ENCODE results near the gene RBPMS2. TPM values are rescaled to one million over a fixed set of nuclear protein-coding genes. Genes with fewer than 3 reads are reported as not detected.

RBPMS2 gene
- polyA plus RNA-seq, 3 donors: 10.7 to 14.1 (median 13.5) TPM

DNA sequence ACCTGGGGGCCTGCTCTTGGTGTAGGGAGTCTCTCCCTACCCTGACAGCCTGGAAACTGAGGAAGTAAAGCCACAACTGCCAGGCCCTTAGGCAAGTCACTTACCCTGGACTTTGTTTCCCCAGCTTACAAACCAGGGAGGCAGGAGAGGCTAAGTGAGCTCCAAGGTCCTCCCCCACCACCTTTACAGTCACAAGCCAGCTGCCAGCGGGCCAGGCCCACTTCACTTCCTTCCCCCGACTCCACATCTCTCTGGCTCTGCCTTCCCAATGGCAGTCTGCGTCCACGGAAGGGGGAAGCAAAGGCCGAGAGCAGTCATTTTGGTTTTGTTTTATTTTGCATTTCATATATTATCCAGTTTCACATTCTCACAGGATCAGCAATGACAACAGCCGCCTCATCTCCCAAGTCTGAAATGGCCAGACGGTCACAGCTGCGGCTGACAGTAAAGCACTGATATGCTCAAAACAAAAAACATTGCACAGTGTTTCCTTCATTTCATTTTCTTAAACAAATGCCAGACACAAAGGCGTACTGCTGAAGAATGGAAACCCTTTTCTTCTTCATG lies 35.7 kb downstream of the RBPMS2 start:
- peak in 2 of 11 donors; percentile 56 to 61 for DNase-seq (ENCODE audit: extremely low read depth in 1 of 11, low read depth in 9 of 11, low spot score in 4 of 11)

DNA sequence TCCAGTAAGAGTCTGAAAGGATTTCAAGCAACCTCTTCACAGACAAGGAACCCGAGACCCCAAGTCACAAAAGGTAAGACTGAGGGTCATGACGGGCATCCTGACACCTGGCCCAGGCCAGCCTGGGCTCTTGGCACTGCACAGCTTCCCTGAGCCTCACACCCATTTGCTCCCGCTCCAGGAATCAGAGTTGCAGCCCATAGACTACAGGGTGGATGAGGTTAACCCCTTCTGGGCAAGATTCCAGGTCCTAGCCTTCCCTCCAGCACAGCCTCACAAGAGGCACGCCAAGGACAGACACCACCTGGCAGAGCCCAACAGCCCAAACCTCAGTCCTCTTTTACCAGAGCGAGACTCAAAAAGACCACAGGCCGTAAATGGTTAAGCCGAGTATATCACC lies 36.2 kb downstream of the RBPMS2 start:
- no peak for DNase-seq (ENCODE audit: extremely low read depth in 1 of 11, low read depth in 9 of 11, low spot score in 4 of 11)

DNA sequence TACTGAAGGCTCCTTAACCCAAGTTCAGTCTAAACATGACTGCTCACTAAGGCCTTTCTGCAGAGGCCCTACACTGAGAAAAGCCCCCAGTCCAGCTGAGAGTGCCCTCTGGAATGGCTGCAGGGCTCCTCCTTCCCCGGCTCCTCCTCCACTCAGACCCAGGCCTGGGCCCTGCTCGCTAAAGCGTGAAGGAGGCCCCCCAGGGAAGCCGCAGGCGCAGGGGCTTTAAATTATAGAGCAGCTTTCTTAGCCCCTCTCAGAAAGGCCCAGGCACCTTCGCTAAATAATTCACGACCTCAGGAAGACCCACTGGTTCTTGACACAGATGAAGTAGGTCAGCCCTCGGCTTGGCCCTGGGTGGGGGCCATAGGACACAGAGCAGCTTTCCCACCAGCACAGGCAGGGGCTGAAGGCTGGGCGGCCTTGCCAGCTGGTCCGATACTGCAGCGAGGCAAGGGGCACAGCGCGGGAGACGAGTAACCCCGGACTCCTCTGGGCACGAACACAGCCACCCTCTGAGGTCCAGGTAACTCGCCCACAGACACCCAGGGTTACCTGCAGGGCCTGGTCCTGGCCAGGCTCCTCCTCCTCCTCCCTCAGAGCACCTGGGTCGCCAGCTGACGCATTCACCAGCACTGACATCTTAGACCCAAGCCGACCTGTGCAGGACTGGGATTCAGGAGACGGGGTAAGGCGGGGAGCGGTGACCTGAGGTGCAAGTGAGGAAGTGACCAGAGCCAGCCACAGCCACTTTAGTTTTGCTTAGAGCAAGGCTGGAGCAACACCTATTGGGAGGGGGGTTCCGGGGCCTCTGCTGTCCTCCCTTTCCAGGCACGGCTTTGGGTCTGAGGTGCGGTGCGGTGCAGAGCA lies 36.9 kb downstream of the RBPMS2 start:
- no peak for DNase-seq (ENCODE audit: extremely low read depth in 1 of 11, low read depth in 9 of 11, low spot score in 4 of 11)

DNA sequence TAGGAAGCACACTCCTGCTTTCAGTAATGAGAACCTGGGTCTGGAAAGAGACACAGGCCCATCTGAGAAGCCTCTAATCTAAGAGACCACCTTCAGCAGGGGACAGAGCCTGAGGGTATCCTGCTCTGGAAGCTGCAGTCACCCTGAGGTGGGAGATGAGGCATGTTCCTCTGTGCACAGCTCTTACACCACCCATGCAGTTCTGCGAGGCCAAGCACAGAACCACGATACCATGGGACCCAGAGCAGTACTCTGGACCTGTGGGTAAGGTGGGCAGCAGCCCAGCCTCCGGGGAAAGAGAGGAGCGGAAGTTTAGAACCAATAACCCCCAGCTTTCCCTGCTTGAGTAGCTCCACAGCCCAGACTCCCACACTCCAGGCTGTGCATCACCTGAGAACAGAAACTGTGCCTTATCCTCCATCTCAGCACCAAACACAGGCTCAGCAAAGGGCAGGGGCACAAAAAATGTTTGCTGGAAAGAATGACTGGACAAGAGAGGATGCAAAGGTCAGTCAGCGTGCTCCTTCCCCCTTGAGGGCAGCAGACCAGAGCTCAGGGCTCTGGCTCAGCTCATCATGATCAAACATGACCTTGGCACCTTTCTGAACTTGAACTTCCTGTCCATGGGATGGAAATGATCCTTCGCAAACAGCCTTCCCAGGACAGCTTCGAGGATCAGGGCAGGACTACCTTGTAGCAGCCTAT lies 43.1 kb downstream of the RBPMS2 start:
- DNase-seq (ENCODE audit: extremely low read depth in 1 of 11, low read depth in 9 of 11, low spot score in 4 of 11): no peak

DNA sequence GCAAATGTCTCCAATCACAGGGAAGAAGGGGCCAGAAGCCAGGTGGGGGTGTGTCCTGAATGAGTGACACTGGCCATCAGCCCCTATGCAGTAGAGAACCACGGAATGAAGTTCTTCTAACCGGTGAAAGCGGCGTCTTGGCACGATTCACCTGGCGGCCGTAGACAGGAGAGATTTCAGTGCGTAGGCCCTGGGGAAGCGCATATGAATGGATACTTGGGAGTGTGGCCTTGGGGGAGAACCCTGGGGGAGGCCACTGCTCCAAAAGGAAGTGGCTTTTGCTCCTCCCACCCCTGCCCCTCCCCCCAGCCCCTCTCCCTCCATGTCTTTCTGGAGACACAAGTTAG lies 43.6 kb downstream of the RBPMS2 start:
- no peak for DNase-seq (ENCODE audit: extremely low read depth in 1 of 11, low read depth in 9 of 11, low spot score in 4 of 11)

DNA sequence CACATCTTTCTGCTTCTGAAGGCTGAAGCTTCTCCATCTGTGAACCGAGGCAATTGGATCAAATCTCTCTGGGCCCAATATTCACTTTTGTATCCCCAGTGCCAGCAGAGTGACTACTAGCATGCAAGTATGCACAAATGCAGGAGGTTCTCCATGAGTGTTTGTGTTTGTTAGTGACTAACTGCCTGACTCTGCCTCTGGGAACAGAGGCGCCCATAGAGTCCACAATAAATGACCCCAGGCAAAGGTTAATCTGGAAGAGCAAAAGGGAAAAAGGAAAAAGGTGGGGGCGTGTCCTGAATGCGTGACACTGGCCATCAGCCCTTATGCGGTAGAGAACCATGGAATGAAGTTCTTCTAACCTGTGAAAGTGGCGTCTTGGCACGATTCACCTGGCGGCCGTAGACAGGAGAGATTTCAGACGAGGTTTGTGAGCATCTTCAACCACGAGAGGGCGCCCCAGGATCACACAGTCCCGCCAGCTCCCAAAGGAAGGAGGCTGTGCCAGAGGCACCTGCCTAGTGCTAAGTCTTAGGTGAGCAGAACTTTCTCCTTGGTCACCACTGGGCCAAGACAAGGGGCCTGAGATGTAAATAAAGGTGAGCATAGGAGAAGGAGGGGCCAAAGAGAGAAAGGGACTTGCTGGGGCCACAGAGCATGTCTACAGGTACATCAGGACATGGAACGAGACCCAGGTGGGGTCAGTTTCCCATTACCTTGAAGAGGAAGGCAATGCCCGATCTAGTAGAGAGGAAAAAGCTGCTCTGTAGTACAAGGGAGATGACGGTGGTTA lies 44.2 kb downstream of the RBPMS2 start:
- DNase-seq (ENCODE audit: extremely low read depth in 1 of 11, low read depth in 9 of 11, low spot score in 4 of 11): peak in 10 of 11 donors; percentile 55 to 81 (median 75)

DNA sequence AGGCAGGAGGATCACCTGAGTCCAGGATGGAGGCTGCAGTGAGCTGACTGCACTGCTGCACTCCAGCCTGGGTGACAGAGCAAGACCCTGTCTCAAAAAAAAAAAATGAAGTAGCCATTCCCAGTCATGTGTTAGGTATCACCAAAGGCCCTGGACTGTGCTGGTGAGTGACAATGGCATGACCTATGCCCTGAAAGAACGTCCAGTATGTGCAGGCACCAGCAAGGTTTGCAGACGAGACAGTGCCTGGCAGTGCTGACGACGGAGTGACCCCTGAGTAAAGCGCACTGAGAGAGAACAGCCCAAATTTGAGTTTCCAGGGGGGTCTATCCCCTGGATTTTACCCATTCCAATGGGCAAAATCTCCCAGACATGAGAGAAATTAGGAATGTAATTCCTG lies 45.2 kb downstream of the RBPMS2 start:
- DNase-seq (ENCODE audit: extremely low read depth in 1 of 11, low read depth in 9 of 11, low spot score in 4 of 11): no peak

DNA sequence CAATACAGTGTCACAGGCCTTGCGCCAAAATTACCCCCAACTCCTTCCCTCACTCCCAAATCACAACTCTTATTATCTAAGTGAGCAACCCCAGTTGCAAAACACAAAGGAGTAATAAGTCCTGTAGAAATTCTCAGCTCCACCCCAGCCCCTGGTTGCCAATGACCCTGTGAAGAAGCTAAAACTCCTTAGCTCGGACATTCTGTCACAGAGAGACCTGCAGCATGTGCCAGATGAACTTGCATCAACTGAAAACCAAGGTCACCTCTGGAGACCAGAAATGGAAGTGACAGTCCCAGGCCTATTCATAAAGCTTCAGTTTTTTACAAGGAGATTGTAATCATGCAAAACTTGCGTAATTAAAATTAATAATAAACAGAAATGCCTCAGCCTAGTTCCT lies 55.2 kb downstream of the RBPMS2 start:
- no peak for DNase-seq (ENCODE audit: extremely low read depth in 1 of 11, low read depth in 9 of 11, low spot score in 4 of 11)

DNA sequence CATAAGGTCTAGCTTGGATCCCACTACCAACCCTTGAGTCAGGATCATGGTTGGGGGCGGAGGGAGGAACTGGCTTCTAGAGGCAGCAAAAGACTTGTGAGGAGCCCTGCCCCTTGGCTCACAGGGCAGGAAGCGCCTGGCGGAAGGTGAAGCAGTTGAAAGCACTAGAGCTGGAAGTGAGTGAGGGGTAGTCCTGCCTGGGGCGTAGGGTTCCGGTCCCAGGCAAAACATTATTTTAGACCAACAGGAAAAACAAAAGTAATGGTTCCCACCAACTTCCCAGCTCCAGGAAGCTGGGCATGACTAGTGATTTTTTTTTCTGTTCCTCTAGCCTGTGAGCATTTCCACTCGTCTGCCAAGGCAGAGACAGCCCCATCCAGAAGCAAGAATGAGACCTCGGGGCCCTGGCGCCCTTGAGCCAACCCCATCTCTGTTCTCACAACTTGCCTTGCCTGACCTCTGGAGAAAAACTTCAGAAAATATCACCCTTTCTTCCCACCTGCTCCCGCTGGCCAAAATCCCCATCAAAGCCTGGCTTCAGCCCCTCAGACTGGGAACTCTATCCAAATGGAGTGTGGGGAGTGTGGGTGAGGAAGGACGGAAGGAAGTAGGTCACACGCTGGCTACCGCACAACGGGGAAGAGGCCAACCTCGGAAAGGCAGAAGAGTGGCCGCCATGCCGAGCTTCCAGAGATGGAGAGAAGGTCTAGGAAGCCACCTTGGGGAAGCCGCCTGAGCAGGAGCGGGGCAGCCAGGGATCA lies 57.5 kb downstream of the RBPMS2 start:
- DNase-seq (ENCODE audit: extremely low read depth in 1 of 11, low read depth in 9 of 11, low spot score in 4 of 11): no peak

DNA sequence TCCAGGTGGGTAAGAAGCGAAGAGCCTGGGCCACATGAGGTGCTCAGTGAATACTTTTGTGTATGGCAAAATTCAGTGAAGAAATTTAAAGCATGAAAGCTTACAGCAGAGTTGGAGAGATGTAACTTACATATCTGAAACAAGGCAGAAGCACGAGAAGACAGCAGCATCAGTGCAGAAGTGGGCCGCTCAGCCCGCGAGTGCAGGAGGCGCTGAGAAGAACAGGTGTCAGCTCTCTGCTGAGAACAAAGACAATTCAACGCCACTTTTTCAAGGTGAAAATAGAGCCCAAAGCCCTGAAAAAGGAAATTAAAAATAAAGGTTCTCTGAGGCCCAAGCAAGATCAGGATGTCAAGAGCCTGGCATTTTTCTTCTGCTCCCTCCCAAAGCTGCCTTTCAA lies 58.3 kb downstream of the RBPMS2 start:
- no peak for DNase-seq (ENCODE audit: extremely low read depth in 1 of 11, low read depth in 9 of 11, low spot score in 4 of 11)

DNA sequence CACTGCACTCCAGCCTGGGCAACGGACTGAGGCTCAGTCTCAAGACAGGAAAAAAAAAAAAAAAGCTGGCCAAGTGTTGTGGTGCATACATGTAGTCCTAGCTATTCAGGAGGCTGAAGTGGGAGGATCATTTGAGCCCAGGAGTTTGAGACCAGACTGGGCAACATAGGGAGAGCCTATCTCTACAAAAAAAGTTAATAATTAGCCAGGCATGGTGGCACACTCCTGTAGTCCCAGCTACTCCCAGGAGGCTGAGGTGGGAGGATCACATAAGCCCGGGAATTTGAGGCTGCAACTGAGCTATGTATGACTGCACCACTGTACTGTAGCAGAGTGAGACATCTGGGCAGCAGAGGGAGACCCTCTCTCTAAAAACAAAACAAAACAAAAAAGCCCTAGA lies 58.9 kb downstream of the RBPMS2 start:
- no peak for DNase-seq (ENCODE audit: extremely low read depth in 1 of 11, low read depth in 9 of 11, low spot score in 4 of 11)

DNA sequence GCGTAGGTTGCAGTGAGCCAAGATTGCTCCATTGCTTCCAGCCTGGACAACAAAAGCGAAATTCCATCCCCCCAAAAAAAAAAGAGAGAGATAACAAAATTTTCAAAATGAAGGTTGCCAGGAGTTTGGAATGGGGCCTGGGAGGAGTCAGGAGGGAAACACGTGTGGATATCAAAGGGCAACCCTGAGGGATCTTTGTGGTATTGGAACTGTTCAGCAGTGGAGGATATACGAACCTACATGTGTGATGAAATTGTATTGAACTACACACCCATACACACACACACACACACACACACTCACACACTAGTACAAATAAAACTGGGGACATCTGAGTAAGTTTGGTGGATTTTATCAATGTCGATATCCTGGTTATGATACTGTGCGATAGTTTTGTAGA lies 61.8 kb downstream of the RBPMS2 start:
- DNase-seq (ENCODE audit: extremely low read depth in 1 of 11, low read depth in 9 of 11, low spot score in 4 of 11): no peak

DNA sequence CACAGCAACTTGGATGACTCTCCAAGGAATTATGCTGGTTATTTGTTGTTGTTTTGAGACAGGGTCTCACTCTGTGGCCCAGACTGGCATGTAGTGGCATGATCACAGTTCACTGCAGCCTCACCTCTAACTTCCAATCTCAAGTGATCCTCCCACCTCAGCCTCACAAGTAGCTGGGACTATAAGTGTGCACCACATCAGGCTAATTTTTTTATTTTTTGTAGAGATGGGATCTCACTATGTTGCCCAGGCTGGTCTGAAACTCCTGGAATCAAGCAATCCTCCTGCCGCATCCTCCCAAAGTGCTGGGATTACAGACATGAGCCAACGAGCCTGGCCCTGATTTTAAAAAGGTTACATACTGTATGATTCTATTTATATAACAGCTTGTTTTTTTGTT lies 63.0 kb downstream of the RBPMS2 start:
- no peak for DNase-seq (ENCODE audit: extremely low read depth in 1 of 11, low read depth in 9 of 11, low spot score in 4 of 11)

DNA sequence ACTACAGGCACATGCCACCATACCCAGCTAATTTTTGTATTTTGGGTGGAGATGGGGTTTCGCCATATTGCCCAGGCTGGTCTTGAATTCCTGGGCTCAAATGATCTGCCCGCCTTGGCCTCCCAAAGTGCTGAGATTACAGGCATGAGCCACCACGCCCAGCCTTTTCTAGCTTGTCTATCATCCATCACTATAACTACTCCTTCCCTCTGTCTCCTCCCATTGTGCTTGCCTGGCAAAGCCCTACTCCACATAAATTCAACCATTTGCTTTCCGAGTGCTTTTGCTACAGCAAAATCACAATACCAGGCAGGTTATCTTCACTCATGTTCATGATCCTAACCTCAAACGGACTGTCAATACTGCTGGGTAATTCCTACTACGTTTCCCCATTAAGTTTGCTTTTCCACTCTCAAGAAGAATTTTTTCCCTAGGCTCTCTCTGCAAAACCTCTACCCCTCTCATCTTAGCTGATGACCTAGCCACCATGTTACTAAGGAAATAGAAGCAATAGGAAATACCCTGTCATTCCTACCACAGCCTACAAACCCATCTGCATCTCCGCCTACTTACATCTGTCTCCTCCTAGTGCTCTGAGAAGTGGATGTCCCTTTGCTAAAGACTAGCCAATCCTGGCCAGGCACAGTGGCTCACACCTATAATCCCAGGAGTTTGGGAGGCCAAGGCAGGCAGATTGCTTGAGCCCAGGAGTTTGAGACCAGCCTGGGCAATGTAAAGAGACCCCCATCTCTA lies 64.5 kb downstream of the RBPMS2 start:
- DNase-seq (ENCODE audit: extremely low read depth in 1 of 11, low read depth in 9 of 11, low spot score in 4 of 11): no peak

DNA sequence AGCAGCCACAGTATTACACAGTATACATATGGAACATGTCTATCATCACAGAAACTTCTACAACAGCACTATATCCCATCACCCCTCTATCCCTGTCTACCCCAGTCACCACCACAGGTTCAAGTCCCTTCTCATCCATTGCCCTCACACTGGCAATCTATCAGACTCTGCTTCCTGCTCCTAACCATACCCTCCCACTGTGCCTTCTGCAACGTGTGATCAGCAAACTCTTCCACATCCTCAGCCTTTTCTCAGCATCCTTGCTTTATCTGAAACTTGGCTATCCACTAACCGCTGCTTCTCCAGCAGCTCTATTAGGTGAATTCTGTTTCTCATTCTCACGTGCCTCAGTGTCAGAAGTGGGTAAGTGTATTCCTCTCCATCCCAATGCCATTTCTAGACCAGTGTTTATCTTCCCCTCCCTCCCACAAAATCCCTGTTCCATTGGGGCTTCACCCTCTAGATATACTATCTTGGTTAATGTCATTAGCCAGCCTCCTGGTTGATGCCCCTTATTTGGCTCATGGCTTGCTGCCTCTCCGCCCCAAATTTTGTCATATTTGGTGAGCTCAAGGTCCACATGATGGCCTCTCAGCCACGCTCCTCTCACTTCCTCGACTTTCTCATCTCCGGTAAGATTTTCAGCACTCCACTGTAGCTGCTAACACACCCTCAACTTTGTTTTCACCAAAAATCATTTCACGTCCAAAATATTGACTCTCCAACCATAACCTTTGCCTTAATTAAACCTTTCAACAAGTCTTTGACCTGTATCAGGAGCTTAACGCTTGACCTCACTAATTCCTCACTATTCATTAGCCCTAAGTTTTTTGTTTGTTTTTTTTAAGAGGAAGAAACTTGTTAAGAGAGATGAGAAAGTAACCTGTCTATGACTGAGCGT lies 69.1 kb downstream of the RBPMS2 start:
- no peak for DNase-seq (ENCODE audit: extremely low read depth in 1 of 11, low read depth in 9 of 11, low spot score in 4 of 11)

DNA sequence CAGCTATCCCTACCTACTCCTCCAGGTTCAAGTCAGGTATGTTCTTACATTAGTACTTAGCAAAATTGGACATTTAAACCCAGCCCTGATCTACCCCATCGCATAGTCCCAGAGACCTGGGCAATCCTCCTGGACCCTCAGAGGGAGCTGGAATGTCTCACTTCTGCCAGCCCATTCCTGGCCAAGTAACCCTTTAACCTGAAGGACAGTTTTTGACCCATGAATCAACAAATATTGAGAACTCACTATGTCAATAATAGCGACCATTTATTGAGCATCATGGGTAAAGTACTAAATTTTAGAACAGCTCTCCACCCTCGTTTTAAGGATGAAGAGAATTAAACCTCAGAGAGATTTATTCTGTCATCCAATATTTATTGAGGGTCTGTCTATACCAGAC lies 70.4 kb downstream of the RBPMS2 start:
- DNase-seq (ENCODE audit: extremely low read depth in 1 of 11, low read depth in 9 of 11, low spot score in 4 of 11): no peak

DNA sequence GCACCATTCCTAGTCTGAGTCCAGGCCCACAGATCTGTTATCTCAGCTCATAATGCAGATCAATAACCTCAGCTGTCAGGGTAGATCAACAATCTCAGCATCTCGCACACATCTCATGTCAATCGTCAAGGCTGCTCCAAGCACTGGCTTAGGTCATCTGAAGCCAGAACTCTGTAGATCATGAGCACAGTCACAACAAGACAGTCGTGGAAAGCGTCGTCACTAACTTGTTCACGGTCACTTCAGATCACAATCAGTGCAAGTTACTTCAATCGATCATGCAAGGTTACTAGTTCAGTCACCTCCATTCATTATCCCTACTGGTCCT lies 71.8 kb downstream of the RBPMS2 start:
- DNase-seq (ENCODE audit: extremely low read depth in 1 of 11, low read depth in 9 of 11, low spot score in 4 of 11): no peak
